Left colon (tissue), 2 donors: ENCODE results near the gene LYPD4. TPM values are rescaled to one million over a fixed set of nuclear protein-coding genes. Genes with fewer than 3 reads are reported as not detected.

Experiments
- microRNA-seq, 2 donors: library from miRNA; unstranded; fragments of <30 nt; microRNA quantifications; one replicate each; pipeline versions ENCODE4 v1.1.0 to v1.2.0, GENCODE V29; 2020
- total RNA-seq, 2 donors: library from RNA; stranded (reverse); fragmentation: NEBNext Ultra II Directional; extraction: Animal tissue kit (Norgen Biotek cat#: 25700); gene quantifications; one replicate each; pipeline ENCODE4 v1.2.1, GENCODE V29; 2021
- donor health status: DM: no; HTN: no; CAD: no.
- donor health status: DM: yes; HTN: yes; CAD: no.

The LYPD4 gene
- total RNA-seq, 2 donors from 2014 or later = not detected

Small RNA genes lying within 50 kb of the gene (microRNA-seq; reads per million reads assigned to microRNA genes)
- gene MIR6797 = 0 to 1.1 reads per million in 2 donors

Other genes starting within 250 kb of the LYPD4 start
- gene CEACAM4, start 217.6 kb downstream of the LYPD4 start, total RNA-seq = under 1 TPM; 0.22 to 0.24 TPM
- gene CEACAM7, start 156.4 kb downstream of the LYPD4 start, total RNA-seq = 1,000 to 10,000 TPM; 2,049 to 2,156 TPM
- gene CEACAM5, start 136.1 kb downstream of the LYPD4 start, total RNA-seq = 1,000 to 10,000 TPM; 4,350 to 5,481 TPM
- 100 to 1,000 TPM; 485 to 596 TPM for gene CEACAM6, start 89.2 kb downstream of the LYPD4 start, total RNA-seq
- gene CEACAM3, start 48.1 kb downstream of the LYPD4 start, total RNA-seq = 1 to 10 TPM; 1.2 to 4.8 TPM
- not detected for gene DMRTC2, start 359 bp upstream of the LYPD4 start, total RNA-seq
- 1,000 to 10,000 TPM; 1,474 to 1,504 TPM for gene RPS19, start 15.6 kb upstream of the LYPD4 start, total RNA-seq
- 10 to 100 TPM in 1 of 2 donors, 1 to 10 TPM in 1; 3.9 to 13.7 TPM for gene CD79A, start 32.6 kb upstream of the LYPD4 start, total RNA-seq
- gene ARHGEF1, start 38.5 kb upstream of the LYPD4 start, total RNA-seq = 10 to 100 TPM; 87.8 to 93.6 TPM
- gene ERFL, start 83.8 kb upstream of the LYPD4 start, total RNA-seq = 1 to 10 TPM; 1.1 to 1.7 TPM
- gene RABAC1, start 114.6 kb upstream of the LYPD4 start, total RNA-seq = 100 to 1,000 TPM; 177 to 196 TPM
- 1 to 10 TPM; 1.2 to 1.6 TPM for gene ATP1A3, start 149.5 kb upstream of the LYPD4 start, total RNA-seq
- gene GRIK5, start 225.5 kb upstream of the LYPD4 start, total RNA-seq = 1 to 10 TPM; 1.0 to 2.6 TPM
- 10 to 100 TPM; 11.0 to 14.0 TPM for gene ZNF574, start 231.5 kb upstream of the LYPD4 start, total RNA-seq